ENCODE results near the gene ROR1.
A peak's percentile ranks its signal among the peaks of the same experiment; 100 is the strongest.

ROR1 gene

GRCh38 chr1:64006276-64007051 is 232.6 kb downstream of the ROR1 start:
- DNase-seq (ENCODE audit: low spot score): no peak

GRCh38 chr1:64010316-64010715 is 236.5 kb downstream of the ROR1 start:
- no peak for DNase-seq (ENCODE audit: low spot score)

GRCh38 chr1:64013395-64013794 is 239.6 kb downstream of the ROR1 start:
- no peak for DNase-seq (ENCODE audit: low spot score)

GRCh38 chr1:64019818-64020217 is 246.0 kb downstream of the ROR1 start:
- DNase-seq (ENCODE audit: low spot score): peak; percentile 5

- DNase-seq (ENCODE audit: low spot score): no peak
These were observed 247.2 kb downstream of the ROR1 start for GRCh38 chr1:64021066-64021465.

- DNase-seq (ENCODE audit: low spot score): no peak
These were observed 251.2 kb downstream of the ROR1 start for GRCh38 chr1:64025051-64025450.

GRCh38 chr1:64029037-64029436 is 255.2 kb downstream of the ROR1 start:
- DNase-seq (ENCODE audit: low spot score): no peak

GRCh38 chr1:64030411-64030810 is 256.6 kb downstream of the ROR1 start:
- no peak for DNase-seq (ENCODE audit: low spot score)

- DNase-seq (ENCODE audit: low spot score): no peak
These were observed 257.4 kb downstream of the ROR1 start for GRCh38 chr1:64031236-64031635.

GRCh38 chr1:64033667-64034220 is 259.9 kb downstream of the ROR1 start:
- DNase-seq (ENCODE audit: low spot score): no peak

- DNase-seq (ENCODE audit: low spot score): no peak
These were observed 262.7 kb downstream of the ROR1 start for GRCh38 chr1:64036549-64036948.

- no peak for DNase-seq (ENCODE audit: low spot score)
These were observed 264.3 kb downstream of the ROR1 start for GRCh38 chr1:64038119-64038518.

- DNase-seq (ENCODE audit: low spot score): no peak
These were observed 265.1 kb downstream of the ROR1 start for GRCh38 chr1:64038965-64039364.

GRCh38 chr1:64039390-64039926 is 265.6 kb downstream of the ROR1 start:
- peak; percentile 26 for DNase-seq (ENCODE audit: low spot score)

GRCh38 chr1:64041371-64042131 is 267.7 kb downstream of the ROR1 start:
- no peak for DNase-seq (ENCODE audit: low spot score)

- DNase-seq (ENCODE audit: low spot score): no peak
These were observed 268.7 kb downstream of the ROR1 start for GRCh38 chr1:64042331-64043100.

- DNase-seq (ENCODE audit: low spot score): no peak
These were observed 269.5 kb downstream of the ROR1 start for GRCh38 chr1:64043288-64043687.

- no peak for DNase-seq (ENCODE audit: low spot score)
These were observed 270.2 kb downstream of the ROR1 start for GRCh38 chr1:64043976-64044375.

- no peak for DNase-seq (ENCODE audit: low spot score)
These were observed 272.4 kb downstream of the ROR1 start for GRCh38 chr1:64046243-64046642.

- DNase-seq (ENCODE audit: low spot score): no peak
These were observed 273.1 kb downstream of the ROR1 start for GRCh38 chr1:64046891-64047290.

- no peak for DNase-seq (ENCODE audit: low spot score)
These were observed 273.8 kb downstream of the ROR1 start for GRCh38 chr1:64047549-64047996.
